Hepatocyte (in vitro differentiated cells): ENCODE data around the gene SSBP3.

Source experiments
- CTCF ChIP-seq: fragments of 200-600 bp; sonication (generic); IDR thresholded peaks from 2 replicates; pipeline ENCODE4 v1.5.1; 2016; ENCODE audit warnings: antibody characterized with exemption, mild to moderate bottlenecking; ENCODE audit not compliant: poor library complexity
- EZH2 ChIP-seq: fragments of 200-600 bp; sonication (generic); IDR thresholded peaks from 2 replicates; pipeline ENCODE4 v1.6.1; 2016; ENCODE audit warnings: antibody characterized with exemption, mild to moderate bottlenecking, borderline replicate concordance
- EZH2phosphoT487 ChIP-seq: fragments of 200-600 bp; sonication (generic); IDR thresholded peaks from one replicate; pipeline ENCODE4 v1.6.1; 2018; ENCODE audit warnings: antibody characterized with exemption, mild to moderate bottlenecking, low read depth, moderate library complexity; ENCODE audit not compliant: unreplicated experiment, severe bottlenecking

GRCh38 chr1:54301497-54301896, 104.7 kb downstream of the SSBP3 start:
- no peak for TF ChIP-seq CTCF
- no peak for TF ChIP-seq EZH2phosphoT487
- no peak for TF ChIP-seq EZH2
